Skin of body (tissue), 2 donors: Measurements from ENCODE around the gene SARM1. TPM values are rescaled to one million over a fixed set of nuclear protein-coding genes. Genes with fewer than 3 reads are reported as not detected.

Experiments
- DNase-seq: peaks from one replicate; lab custom pipeline; 2025; lab: John Stamatoyannopoulos, UW
- total RNA-seq: library from RNA; depleted of rRNA; stranded (reverse); fragments of >200 nt; gene quantifications from one replicate; pipeline ENCODE4 v1.2.3, GENCODE V29; 2014

The SARM1 gene
- total RNA-seq, 1 donor from 2014 or later, result 3.6 TPM

GRCh38 chr17:28341516-28341915, 30.0 kb upstream of the SARM1 start:
- DNase-seq, result no peak

GRCh38 chr17:28342313-28342712, 29.2 kb upstream of the SARM1 start:
- no peak for DNase-seq

DNA sequence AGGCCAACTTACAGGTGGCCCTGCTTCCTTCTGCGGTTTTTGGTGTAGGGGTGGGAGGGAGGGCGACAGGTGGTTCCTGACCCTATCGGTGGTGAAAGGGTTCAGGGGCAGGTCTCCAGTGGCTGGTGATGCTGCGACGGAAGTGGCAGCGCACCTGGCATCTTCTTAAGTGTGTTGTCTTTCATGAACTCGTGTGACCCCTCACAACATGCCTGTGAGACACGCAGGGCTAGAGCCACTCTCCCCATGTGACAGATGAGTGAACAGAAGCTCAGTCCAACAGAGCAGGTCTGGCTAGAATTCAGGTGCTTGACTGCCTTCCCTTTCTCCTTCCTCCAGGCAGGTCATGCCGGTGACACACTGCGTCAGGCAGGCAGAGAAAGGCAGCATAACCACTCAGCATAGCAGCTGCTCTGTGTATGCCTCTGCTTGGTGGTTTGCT, 28.0 kb upstream of the SARM1 start:
- no peak for DNase-seq

GRCh38 chr17:28344011-28344410, 27.5 kb upstream of the SARM1 start:
- DNase-seq, result no peak

- no peak for DNase-seq
Observed at GRCh38 chr17:28344435-28344901, 27.0 kb upstream of the SARM1 start.

DNA sequence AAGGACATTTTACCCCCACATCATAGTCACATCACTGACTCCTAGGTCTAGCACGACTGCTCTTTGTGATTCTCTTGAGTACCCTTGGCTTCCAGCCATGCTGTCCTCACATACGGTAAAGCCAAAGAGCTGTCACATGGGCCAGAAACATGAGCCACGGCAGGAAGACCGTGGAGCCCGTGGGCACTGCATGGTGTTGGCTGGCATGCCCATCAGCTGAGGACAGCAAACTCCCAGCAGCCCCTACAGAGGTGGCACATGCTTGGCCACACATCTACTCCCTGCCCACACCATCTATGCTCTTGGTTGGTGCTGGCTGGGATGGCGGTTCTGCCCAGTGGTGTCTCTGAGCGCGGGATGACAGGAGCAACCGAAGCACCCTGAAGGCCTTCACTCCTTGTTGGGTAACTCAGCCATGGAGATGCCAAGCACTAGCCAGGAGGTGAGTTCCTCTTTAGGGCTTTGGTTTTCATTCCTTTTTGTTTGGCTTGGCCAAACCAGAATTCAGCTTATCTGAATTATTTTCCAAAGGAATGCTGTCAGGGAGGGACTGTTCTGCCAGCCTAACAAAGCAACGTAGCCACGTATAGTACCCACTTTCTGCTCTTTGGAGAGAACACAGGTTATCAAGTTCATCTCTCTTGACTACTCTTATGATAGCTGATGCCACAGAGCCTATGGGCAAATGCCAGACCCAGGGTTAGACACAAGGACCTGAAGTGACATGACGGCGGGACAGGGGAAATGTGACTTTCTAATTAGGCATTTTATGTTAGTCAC, 25.9 kb upstream of the SARM1 start:
- DNase-seq, result no peak

DNA sequence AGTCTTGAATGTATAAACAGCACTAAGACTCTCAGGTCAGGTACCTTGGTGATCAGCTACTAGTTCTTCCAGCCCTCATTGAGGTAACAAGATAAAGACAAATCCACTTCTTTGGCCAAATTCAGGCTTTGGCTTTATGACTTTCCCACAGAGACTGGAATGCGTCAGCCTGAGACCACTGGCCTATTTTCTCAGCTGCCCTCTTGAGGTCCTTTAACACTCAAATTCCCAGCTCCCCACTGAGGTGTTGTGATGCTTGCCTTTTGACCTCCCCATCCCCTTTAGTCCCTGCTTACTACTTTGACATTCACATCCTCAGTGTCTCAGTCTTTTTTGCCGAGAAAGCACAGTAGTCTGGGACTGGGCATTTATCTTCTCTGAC, 25.3 kb upstream of the SARM1 start:
- DNase-seq, result no peak

DNA sequence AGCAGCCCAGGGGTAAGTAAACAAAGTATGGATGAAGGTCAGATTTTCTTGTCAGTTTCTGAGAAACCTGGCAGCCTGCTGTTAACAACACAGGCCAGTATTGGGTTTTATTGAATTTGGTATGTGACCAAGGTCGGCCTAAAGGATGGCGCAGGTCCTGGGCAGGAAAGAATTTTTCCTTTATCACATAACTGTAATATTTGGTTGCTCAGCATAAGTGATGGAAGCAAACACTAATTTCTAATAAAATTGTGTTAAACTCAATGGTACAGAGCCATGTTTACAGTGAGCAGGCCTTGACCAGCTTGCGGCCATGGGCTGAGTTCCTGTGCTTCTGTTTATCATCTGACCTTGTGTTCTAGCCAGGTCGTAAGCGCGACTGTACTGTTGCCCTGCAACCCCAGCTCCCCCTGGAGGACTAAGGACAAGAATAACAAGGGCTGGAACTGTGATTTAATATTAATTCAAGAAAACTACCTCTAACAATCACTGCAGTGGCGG, 24.7 kb upstream of the SARM1 start:
- no peak for DNase-seq

DNA sequence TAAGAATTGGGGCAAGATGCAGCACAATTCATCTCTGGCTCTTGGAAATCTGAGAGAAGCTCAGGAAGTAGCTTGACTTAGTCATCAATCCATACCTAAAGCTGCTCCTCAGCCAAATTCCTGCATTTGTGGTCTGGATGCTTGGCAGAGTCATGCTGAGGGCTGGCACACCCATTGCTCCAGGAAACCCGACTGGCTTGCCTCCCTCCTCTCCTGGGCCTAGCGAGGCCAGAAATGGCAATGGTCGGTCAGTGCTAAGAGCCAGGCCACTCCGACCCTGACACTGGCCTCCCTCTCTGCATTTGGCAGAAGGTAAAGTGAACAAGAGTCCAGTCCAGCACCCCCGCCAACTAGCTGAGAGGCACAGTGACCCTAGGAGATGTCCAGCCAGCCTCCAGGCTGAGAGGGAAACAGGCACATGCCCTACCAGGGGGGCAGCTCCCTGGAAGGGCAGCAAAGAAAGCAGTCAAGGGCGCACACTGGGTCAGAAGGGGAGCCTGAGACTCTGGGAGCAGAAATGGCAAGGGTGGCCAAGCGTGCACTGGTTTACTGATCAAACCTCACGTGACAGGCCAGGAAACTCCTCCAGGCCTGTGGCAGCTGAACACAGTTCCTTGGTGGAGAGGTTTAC, 24.1 kb upstream of the SARM1 start:
- no peak for DNase-seq

DNA sequence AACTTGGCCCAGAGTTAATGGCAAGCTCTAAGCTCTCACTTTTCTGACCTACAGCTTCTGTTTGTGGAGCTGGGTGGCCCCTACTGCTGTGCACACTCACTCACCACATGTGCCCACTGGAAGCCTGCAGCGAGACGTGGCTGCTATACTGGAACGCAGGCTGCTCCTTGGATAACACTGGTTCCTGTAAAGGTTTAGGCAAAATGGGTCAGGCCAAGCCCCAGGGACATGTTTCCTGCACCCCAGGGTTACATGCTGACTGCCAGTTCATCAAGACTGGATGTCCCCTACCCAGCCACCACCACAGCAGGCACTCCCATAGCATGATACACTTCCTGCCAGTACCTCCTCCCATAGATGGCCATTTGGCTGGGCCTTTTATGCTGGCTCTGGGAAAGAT, 22.5 kb upstream of the SARM1 start:
- no peak for DNase-seq

- DNase-seq, result no peak
Observed at GRCh38 chr17:28350271-28350670, 21.2 kb upstream of the SARM1 start.

GRCh38 chr17:28357061-28357900, 14.2 kb upstream of the SARM1 start, which contains the start of gene POLDIP2:
POLDIP2 (minus strand) TSS chr17:28357527; CDS start chr17:28357448, 79 bp downstream.
- peak; percentile 92 for DNase-seq

- no peak for DNase-seq
Observed at GRCh38 chr17:28357901-28358197, 13.6 kb upstream of the SARM1 start.

DNA sequence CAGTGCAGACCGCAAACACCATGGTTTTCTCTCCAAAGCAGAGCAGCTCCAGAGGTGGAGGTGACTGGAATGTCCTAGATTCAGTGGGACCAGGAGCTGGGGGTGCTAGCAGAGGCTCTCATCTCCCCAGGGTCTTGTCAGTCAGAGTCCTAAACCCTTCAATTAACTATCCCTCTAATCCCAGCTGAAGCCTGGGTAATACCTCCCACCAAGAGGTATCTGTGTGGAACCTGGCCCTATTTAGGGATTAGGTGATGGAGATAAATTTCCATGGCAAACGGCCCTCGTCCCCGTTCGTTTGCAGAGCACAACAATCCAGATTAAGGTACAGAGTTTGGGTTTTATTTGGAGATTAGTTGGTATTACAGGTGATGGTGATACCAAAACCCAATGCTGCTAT, 8.3 kb upstream of the SARM1 start:
- DNase-seq, result no peak

DNA sequence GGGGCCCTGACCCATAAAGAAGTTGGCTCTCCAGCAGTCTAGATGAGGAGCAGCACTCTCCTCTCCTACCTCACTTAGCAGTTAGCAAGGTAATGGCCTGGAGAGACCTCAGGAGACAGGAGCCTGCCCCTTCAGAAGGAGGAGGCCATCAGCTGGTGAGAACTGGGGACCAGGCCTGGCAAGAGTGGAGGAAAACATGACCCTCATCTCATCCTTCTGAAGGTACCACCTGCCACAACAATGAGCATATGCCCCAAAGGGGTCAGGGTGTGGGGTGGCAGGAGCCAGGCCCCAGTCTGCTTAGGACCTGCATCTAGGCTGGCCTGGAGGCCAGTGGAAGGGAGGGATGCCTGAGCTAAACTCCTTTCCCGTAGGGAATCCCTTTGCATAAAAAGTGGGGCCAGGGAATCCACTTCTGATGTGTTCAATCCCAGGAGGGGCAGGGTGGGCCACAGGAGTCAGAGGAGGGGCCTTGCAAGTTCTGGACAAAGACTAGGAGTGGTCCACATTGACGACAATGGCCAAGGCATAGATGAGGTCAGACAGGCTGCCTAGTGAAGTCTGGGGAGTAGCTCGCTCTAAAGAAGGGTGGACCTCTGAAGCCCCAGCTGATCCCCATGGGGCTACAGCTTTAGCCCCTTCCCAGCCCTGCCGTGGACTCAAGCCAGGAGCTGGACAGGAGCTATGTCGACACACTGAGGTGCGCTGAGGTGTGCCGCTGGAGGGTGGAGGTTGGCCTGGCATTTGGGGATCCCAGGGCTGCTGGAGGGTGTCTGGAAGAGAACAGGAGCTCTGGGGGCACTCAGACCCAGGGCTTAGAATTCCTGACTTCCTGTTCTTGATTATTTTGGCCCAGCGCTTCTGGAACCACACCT, 7.5 kb upstream of the SARM1 start:
- DNase-seq, result no peak

DNA sequence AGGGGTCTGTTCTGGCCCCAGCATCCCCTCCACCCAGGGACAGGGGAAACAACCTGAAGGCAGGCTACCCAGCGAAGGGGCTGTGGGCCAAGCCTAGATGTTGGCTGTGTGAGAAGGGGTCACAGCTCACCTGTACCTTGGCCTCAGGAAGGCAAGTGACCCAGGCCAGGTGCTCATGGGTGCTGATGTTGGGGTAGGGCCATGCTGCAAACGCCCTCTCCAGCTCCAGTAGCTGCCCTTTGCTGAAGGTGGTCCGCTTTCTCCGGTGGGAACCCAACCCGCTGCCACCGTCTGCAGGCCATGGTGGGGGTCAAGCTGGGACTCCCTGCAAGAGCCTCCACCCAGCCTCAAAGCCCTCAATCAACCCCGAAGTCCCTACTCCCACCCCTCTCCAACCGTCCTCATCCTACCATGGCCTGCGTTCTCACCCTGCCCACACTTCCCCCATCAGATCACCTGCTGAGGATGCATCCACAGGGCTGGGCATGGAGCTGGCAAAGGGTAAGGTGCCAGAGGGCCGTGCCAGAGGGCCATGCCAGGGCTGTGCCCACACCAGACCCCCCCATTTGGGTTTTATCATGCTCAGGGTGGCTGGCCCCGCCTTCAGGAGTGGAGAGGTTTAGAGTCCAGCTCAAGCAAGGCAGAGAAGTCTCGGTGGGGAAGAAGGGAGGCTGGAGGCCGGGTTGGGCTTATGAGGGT, 6.7 kb upstream of the SARM1 start, which contains the start of gene SEBOX:
TSS of gene SEBOX (minus strand) at position 535 of the 699 bp plus-strand sequence. CDS start at position 487, 48 bp downstream.
- no peak for DNase-seq

- DNase-seq, result no peak
Observed at GRCh38 chr17:28365487-28365886, 6.0 kb upstream of the SARM1 start.

GRCh38 chr17:28366605-28367004, 4.9 kb upstream of the SARM1 start:
- DNase-seq, result no peak

DNA sequence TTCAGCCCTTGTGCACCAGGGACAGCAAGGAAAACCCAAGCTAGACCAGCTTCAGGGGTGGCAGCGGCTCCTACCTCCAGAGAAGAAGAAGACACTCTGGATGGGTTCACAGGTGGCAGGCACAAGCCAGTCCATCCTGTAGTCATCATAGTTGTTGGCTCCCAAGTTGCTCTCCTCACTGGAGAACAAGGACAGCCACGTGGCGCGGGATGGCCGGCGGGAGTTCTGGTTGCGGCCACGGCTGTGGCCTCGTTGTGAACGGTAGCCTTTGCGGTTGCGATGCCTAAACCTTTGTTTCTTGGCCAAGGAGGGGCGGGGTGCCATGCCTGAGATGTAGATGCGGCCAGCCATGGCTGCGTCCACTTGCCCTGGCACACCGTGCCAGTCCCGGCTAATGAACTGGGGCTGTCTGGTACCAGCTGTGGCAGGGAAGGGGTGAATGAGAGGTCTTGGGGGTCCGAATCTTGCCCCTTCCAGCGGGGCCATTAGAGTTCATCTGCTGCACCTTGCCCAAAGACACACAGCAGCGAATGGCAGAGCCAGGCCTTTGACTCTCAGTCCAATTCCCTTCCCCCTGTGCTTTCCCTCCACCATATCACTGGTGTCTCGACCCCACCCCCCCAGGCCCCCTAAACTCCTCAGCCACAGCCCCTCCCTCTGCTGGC, 3.7 kb upstream of the SARM1 start:
- no peak for DNase-seq
